ENCODE results near the gene STXBP5.

Gene STXBP5

GRCh38 chr6:147382945-147383554, 178.8 kb downstream of the STXBP5 start:
- Histone ChIP-seq H3K27ac (ENCODE audit: low read depth, low read length) (no peak overlapping the region), H3K56ac (ENCODE audit: low read length) (no peak overlapping the region), H3K4me3 (ENCODE audit: low read length) (no peak overlapping the region), H3K36me3 (ENCODE audit: control insufficient read depth, insufficient read depth, low read length) (no peaks in the 10 kb centered on the region), H3K79me2 (ENCODE audit: control insufficient read depth, insufficient read depth, low read length) (no peaks in the 10 kb centered on the region), H3K4me1 (ENCODE audit: control insufficient read depth, low read depth, low read length) (no peaks in the 10 kb centered on the region), H4K8ac (ENCODE audit: low read depth, low read length) (no peak overlapping the region), H3K79me1 (ENCODE audit: low read length) (no peaks in the 10 kb centered on the region), H2AK5ac (ENCODE audit: low read length) (no peak overlapping the region), H3K27me3 (ENCODE audit: insufficient read depth, low read length, poor library complexity) (no peaks in the 10 kb centered on the region), H3K9ac (ENCODE audit: low read length) (no peak overlapping the region), H3K23ac (ENCODE audit: low read length) (no peak overlapping the region), H3K18ac (ENCODE audit: low read length) (no peak overlapping the region), H2BK15ac (replicated peaks; ENCODE audit: low read depth) (no peak overlapping the region), H3K4ac (ENCODE audit: low read depth, low read length) (no peak overlapping the region), H2BK120ac (ENCODE audit: low read depth, low read length) (no peak overlapping the region), H4K5ac (ENCODE audit: low read length) (no peak overlapping the region), H3K4me2 (ENCODE audit: low read length) (no peak overlapping the region), H2BK5ac (ENCODE audit: low read length) (no peak overlapping the region)
- peak; percentile 47 for DNase-seq
- no CpG with 5 or more reads among the region's 6 CpGs for WGBS (ENCODE audit: extremely low coverage, insufficient coverage, low lambda C conversion rate)

GRCh38 chr6:147384029-147384428, 179.8 kb downstream of the STXBP5 start:
- no CpG with 5 or more reads among the region's 2 CpGs for WGBS (ENCODE audit: extremely low coverage, insufficient coverage, low lambda C conversion rate)
- Histone ChIP-seq H2BK120ac (ENCODE audit: low read depth, low read length) (no peak overlapping the region), H3K27ac (ENCODE audit: low read depth, low read length) (no peak overlapping the region), H3K4me1 (ENCODE audit: control insufficient read depth, low read depth, low read length) (no peaks in the 10 kb centered on the region), H3K9ac (ENCODE audit: low read length) (no peak overlapping the region), H4K8ac (ENCODE audit: low read depth, low read length) (no peak overlapping the region), H2AK5ac (ENCODE audit: low read length) (no peak overlapping the region), H3K23ac (ENCODE audit: low read length) (no peak overlapping the region), H3K27me3 (ENCODE audit: insufficient read depth, low read length, poor library complexity) (no peaks in the 10 kb centered on the region), H3K4me2 (ENCODE audit: low read length) (no peak overlapping the region), H3K18ac (ENCODE audit: low read length) (no peak overlapping the region), H3K36me3 (ENCODE audit: control insufficient read depth, insufficient read depth, low read length) (no peaks in the 10 kb centered on the region), H3K56ac (ENCODE audit: low read length) (no peak overlapping the region), H2BK5ac (ENCODE audit: low read length) (no peak overlapping the region), H4K5ac (ENCODE audit: low read length) (no peak overlapping the region), H2BK15ac (replicated peaks; ENCODE audit: low read depth) (no peak overlapping the region), H3K79me1 (ENCODE audit: low read length) (no peaks in the 10 kb centered on the region), H3K79me2 (ENCODE audit: control insufficient read depth, insufficient read depth, low read length) (no peaks in the 10 kb centered on the region), H3K4me3 (ENCODE audit: low read length) (no peak overlapping the region), H3K4ac (ENCODE audit: low read depth, low read length) (no peak overlapping the region)
- DNase-seq: no peak

GRCh38 chr6:147384737-147385710, 180.8 kb downstream of the STXBP5 start:
- Histone ChIP-seq H3K18ac (ENCODE audit: low read length) (no peak overlapping the region), H3K4ac (ENCODE audit: low read depth, low read length) (no peak overlapping the region), H3K79me1 (ENCODE audit: low read length) (no peaks in the 10 kb centered on the region), H2AK5ac (ENCODE audit: low read length) (no peak overlapping the region), H3K36me3 (ENCODE audit: control insufficient read depth, insufficient read depth, low read length) (no peaks in the 10 kb centered on the region), H3K56ac (ENCODE audit: low read length) (no peak overlapping the region), H4K8ac (ENCODE audit: low read depth, low read length) (no peak overlapping the region), H3K4me3 (ENCODE audit: low read length) (no peak overlapping the region), H3K27me3 (ENCODE audit: insufficient read depth, low read length, poor library complexity) (no peaks in the 10 kb centered on the region), H3K27ac (ENCODE audit: low read depth, low read length) (no peak overlapping the region), H3K23ac (ENCODE audit: low read length) (no peak overlapping the region), H2BK120ac (ENCODE audit: low read depth, low read length) (no peak overlapping the region), H4K5ac (ENCODE audit: low read length) (no peak overlapping the region), H3K4me1 (ENCODE audit: control insufficient read depth, low read depth, low read length) (no peaks in the 10 kb centered on the region), H3K4me2 (ENCODE audit: low read length) (no peak overlapping the region), H3K79me2 (ENCODE audit: control insufficient read depth, insufficient read depth, low read length) (no peaks in the 10 kb centered on the region), H2BK15ac (replicated peaks; ENCODE audit: low read depth) (no peak overlapping the region), H3K9ac (ENCODE audit: low read length) (no peak overlapping the region), H2BK5ac (ENCODE audit: low read length) (no peak overlapping the region)
- DNase-seq: no peak
- WGBS (ENCODE audit: extremely low coverage, insufficient coverage, low lambda C conversion rate): no CpG with 5 or more reads among the region's 6 CpGs

GRCh38 chr6:147389463-147389862, 185.2 kb downstream of the STXBP5 start:
- Histone ChIP-seq H3K56ac (ENCODE audit: low read length) (no peak overlapping the region), H3K9ac (ENCODE audit: low read length) (no peak overlapping the region), H3K79me2 (ENCODE audit: control insufficient read depth, insufficient read depth, low read length) (no peaks in the 10 kb centered on the region), H3K18ac (ENCODE audit: low read length) (no peak overlapping the region), H3K27ac (ENCODE audit: low read depth, low read length) (no peak overlapping the region), H3K79me1 (ENCODE audit: low read length) (no peaks in the 10 kb centered on the region), H4K8ac (ENCODE audit: low read depth, low read length) (no peak overlapping the region), H3K27me3 (ENCODE audit: insufficient read depth, low read length, poor library complexity) (no peaks in the 10 kb centered on the region), H3K23ac (ENCODE audit: low read length) (no peak overlapping the region), H4K5ac (ENCODE audit: low read length) (no peak overlapping the region), H3K4me2 (ENCODE audit: low read length) (no peak overlapping the region), H2AK5ac (ENCODE audit: low read length) (no peak overlapping the region), H2BK120ac (ENCODE audit: low read depth, low read length) (no peak overlapping the region), H3K4me1 (ENCODE audit: control insufficient read depth, low read depth, low read length) (no peaks in the 10 kb centered on the region), H2BK15ac (replicated peaks; ENCODE audit: low read depth) (no peak overlapping the region), H2BK5ac (ENCODE audit: low read length) (no peak overlapping the region), H3K36me3 (ENCODE audit: control insufficient read depth, insufficient read depth, low read length) (no peaks in the 10 kb centered on the region), H3K4ac (ENCODE audit: low read depth, low read length) (no peak overlapping the region), H3K4me3 (ENCODE audit: low read length) (no peak overlapping the region)
- WGBS (ENCODE audit: extremely low coverage, insufficient coverage, low lambda C conversion rate): no CpG with 5 or more reads among the region's 1 CpG
- DNase-seq: no peak

GRCh38 chr6:147390909-147391536, 186.8 kb downstream of the STXBP5 start:
- Histone ChIP-seq H3K27me3 (ENCODE audit: insufficient read depth, low read length, poor library complexity) (no peaks in the 10 kb centered on the region), H4K5ac (ENCODE audit: low read length) (no peak overlapping the region), H3K4me2 (ENCODE audit: low read length) (no peak overlapping the region), H3K4me3 (ENCODE audit: low read length) (no peak overlapping the region), H3K36me3 (ENCODE audit: control insufficient read depth, insufficient read depth, low read length) (no peaks in the 10 kb centered on the region), H3K27ac (ENCODE audit: low read depth, low read length) (no peak overlapping the region), H2BK5ac (ENCODE audit: low read length) (no peak overlapping the region), H2AK5ac (ENCODE audit: low read length) (no peak overlapping the region), H3K4ac (ENCODE audit: low read depth, low read length) (no peak overlapping the region), H3K23ac (ENCODE audit: low read length) (no peak overlapping the region), H3K79me2 (ENCODE audit: control insufficient read depth, insufficient read depth, low read length) (no peaks in the 10 kb centered on the region), H3K9ac (ENCODE audit: low read length) (no peak overlapping the region), H2BK120ac (ENCODE audit: low read depth, low read length) (no peak overlapping the region), H3K79me1 (ENCODE audit: low read length) (no peaks in the 10 kb centered on the region), H3K4me1 (ENCODE audit: control insufficient read depth, low read depth, low read length) (no peaks in the 10 kb centered on the region), H3K56ac (ENCODE audit: low read length) (no peak overlapping the region), H2BK15ac (replicated peaks; ENCODE audit: low read depth) (no peak overlapping the region), H4K8ac (ENCODE audit: low read depth, low read length) (no peak overlapping the region), H3K18ac (ENCODE audit: low read length) (no peak overlapping the region)
- peak; percentile 39 for DNase-seq
- WGBS (ENCODE audit: extremely low coverage, insufficient coverage, low lambda C conversion rate): no CpG with 5 or more reads among the region's 5 CpGs

All from mesendoderm (in vitro differentiated cells).